A673 (cell line): ENCODE results near the gene TPO.

Source experiments
- CTCF ChIP-seq: fragments of 300-800, 200-600 bp; sonication (generic); conservative IDR thresholded peaks from 2 replicates; pipeline ENCODE4 v1.5.1; 2017; ENCODE audit warnings: low read depth, mild to moderate bottlenecking, antibody characterized with exemption, low read length, moderate library complexity, mixed read lengths
- EZH2 ChIP-seq: fragments of 200-600 bp; sonication (generic); IDR thresholded peaks from 2 replicates; pipeline ENCODE4 v1.6.1; 2017; ENCODE audit warnings: borderline replicate concordance, low read depth, mild to moderate bottlenecking, mixed read lengths, antibody characterized with exemption, low read length; ENCODE audit not compliant: poor library complexity, severe bottlenecking

GRCh38 chr2:1431886-1432400 is 18.7 kb downstream of the TPO start:
- no peak for TF ChIP-seq CTCF
- TF ChIP-seq EZH2, result no peak
